Thymus (tissue), 11 donors: ENCODE data around the gene GSE1. TPM values are rescaled to one million over a fixed set of nuclear protein-coding genes. Genes with fewer than 3 reads are reported as not detected.

Source experiments
- DNase-seq, 9 donors: peaks; one replicate each; pipeline ENCODE4 v3.0.0-alpha.2; 2013; ENCODE audit warnings: low spot score in 9 of 9, low read depth in 6 of 9, missing footprints in 1 of 9
- H3K27ac ChIP-seq, 2 donors: one replicate each; pipeline ENCODE4 v1.5.1; 2013; ENCODE audit warnings: control low read depth in 1 of 2, low read depth in 1 of 2, low read length in 1 of 2, mild to moderate bottlenecking in 1 of 2, moderate library complexity in 1 of 2
- H3K27me3 ChIP-seq, 2 donors: one replicate each; pipeline ENCODE4 v1.5.1; 2013; ENCODE audit warnings: low read length in 1 of 2; ENCODE audit not compliant: control insufficient read depth in 2 of 2, insufficient read depth in 1 of 2
- H3K36me3 ChIP-seq, 2 donors: one replicate each; pipeline ENCODE4 v1.5.1; 2013; ENCODE audit warnings: low read length in 1 of 2, mild to moderate bottlenecking in 1 of 2, moderate library complexity in 1 of 2; ENCODE audit not compliant: control insufficient read depth in 2 of 2, insufficient read depth in 2 of 2
- H3K4me1 ChIP-seq, 2 donors: one replicate each; pipeline ENCODE4 v1.5.1; 2013; ENCODE audit warnings: low read length in 2 of 2; ENCODE audit not compliant: control insufficient read depth in 2 of 2, insufficient read depth in 2 of 2
- H3K4me3 ChIP-seq, 2 donors: one replicate each; pipeline ENCODE4 v1.5.1; 2013; ENCODE audit warnings: low read length in 2 of 2, control low read depth in 1 of 2, mild to moderate bottlenecking in 1 of 2
- H3K9me3 ChIP-seq, 2 donors: one replicate each; pipeline ENCODE4 v1.5.1; 2013; ENCODE audit warnings: low read length in 1 of 2, mild to moderate bottlenecking in 1 of 2; ENCODE audit not compliant: control insufficient read depth in 2 of 2, insufficient read depth in 1 of 2
- WGBS: extraction: QIAGEN DNeasy Blood & Tissue Kit; methylation state at CpG from one replicate; pipeline ENCODE4 v1.1.7; 2013; 5-methylcytosine and 5-hydroxymethylcytosine counted together
- polyA plus RNA-seq: library from polyadenylated mRNA; stranded (reverse); fragments of 200-250 nt; gene quantifications from one replicate; pipeline ENCODE4 v1.2.3, GENCODE V29; 2013
- total RNA-seq: library from RNA; stranded (reverse); fragments of 120-200 nt; gene quantifications from one replicate; pipeline ENCODE4 v1.2.4, GENCODE V29; 2013
- donor health status: healthy.

The GSE1 gene
- total and polyA plus RNA-seq, 2 donors, result 29.9 to 32.4 TPM

GRCh38 chr16:85685251-85685650 is 72.1 kb downstream of the GSE1 start:
- H3K9me3 ChIP-seq, result no peaks in the 10 kb centered on the region
- DNase-seq, result no peak
- H3K4me3 ChIP-seq, result no peak overlapping the region
- peaks cover 14 to 22% of the 10 kb centered on the region in 2 donors for H3K4me1 ChIP-seq
- H3K27me3 ChIP-seq, result peaks cover 0 to 2% of the 10 kb centered on the region in 2 donors
- H3K27ac ChIP-seq, result no peak overlapping the region
- 99% methylated on average over 2 of the region's 2 CpGs for whole genome bisulfite sequencing
- H3K36me3 ChIP-seq, result peaks cover 6 to 13% of the 10 kb centered on the region in 2 donors

- Histone ChIP-seq H3K36me3 (peaks cover 0 to 5% of the 10 kb centered on the region in 2 donors), H3K4me3 (peak overlapping the region in 1 of 2 donors; percentile 51), H3K4me1 (peaks cover 14 to 22% of the 10 kb centered on the region in 2 donors), H3K27ac (no peak overlapping the region), H3K9me3 (no peaks in the 10 kb centered on the region), H3K27me3 (peaks cover 0 to 2% of the 10 kb centered on the region in 2 donors)
- peak in 1 of 9 donors; percentile 23 for DNase-seq
- WGBS, result 81% methylated on average over 15 of the region's 15 CpGs
Measured at GRCh38 chr16:85686912-85687591, 73.9 kb downstream of the GSE1 start.

DNA sequence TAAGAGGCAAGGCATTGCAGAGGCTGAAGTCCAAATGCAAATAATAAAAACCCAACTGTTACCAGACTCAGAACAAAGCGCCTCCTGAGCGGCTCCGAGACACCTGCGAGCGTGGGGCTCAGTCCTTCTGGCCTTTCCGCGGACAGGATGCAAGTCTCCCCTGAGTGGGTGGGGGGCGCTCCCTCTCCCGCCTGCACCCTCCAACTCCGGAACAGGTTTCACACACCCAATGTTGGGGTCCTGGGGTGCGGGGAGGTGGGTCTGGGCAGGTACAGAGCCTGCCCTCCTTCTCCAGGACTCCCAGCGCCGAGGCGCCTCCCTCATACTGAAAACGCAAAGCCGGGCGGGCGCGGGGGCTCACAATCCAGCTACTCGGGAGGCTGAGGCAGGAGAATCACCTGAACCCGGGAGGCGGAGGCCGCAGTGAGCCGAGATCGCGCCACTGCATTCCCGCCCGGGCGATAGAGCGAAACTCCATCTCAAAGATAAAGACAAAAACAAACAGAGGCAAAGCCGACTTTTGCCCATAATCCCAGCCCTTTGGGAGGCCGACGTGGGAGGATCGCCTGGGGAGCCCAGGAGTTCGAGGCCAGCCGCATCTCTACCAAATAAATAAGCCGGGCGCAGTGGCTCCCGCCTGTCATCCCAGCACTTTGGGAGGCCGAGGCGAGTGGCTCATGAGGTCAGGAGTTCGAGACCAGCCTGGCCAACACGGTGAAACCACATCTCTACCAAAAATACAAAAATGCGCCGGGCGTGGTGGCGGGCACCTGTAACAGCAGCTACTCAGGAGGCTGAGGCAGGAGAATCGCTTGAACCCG is 74.7 kb downstream of the GSE1 start:
- no peak overlapping the region for H3K27ac ChIP-seq
- peak overlapping the region in 1 of 2 donors; percentile 51 for H3K4me3 ChIP-seq
- peaks cover 0 to 3% of the 10 kb centered on the region in 2 donors for H3K36me3 ChIP-seq
- WGBS, result 85% methylated on average over 49 of the region's 49 CpGs
- H3K9me3 ChIP-seq, result no peaks in the 10 kb centered on the region
- no peak for DNase-seq
- H3K4me1 ChIP-seq, result peaks cover 14 to 22% of the 10 kb centered on the region in 2 donors
- H3K27me3 ChIP-seq, result peaks cover 0 to 2% of the 10 kb centered on the region in 2 donors

- Histone ChIP-seq H3K27me3 (peaks cover 0 to 2% of the 10 kb centered on the region in 2 donors), H3K4me1 (peaks cover 14 to 22% of the 10 kb centered on the region in 2 donors), H3K36me3 (peaks cover 0 to 3% of the 10 kb centered on the region in 2 donors), H3K27ac (no peak within 1 kb of the TSS), H3K4me3 (peak within 1 kb of the TSS; percentile 51 to 64), H3K9me3 (no peaks in the 10 kb centered on the region)
- DNase-seq, result peak; percentile 34 to 94 (median 81)
- 1% methylated on average over 86 of the region's 86 CpGs for WGBS
Measured at GRCh38 chr16:85688586-85689284, 75.6 kb downstream of the GSE1 start, which contains the start of gene GINS2. TSS of gene GINS2 (minus strand) at chr16:85688954. CDS start at chr16:85688898, 56 bp downstream.

GRCh38 chr16:85689285-85689949 is 76.3 kb downstream of the GSE1 start:
- Histone ChIP-seq H3K4me3 (peak overlapping the region; percentile 22 to 64), H3K27ac (no peak overlapping the region), H3K27me3 (peaks cover 0 to 2% of the 10 kb centered on the region in 2 donors), H3K9me3 (no peaks in the 10 kb centered on the region), H3K36me3 (peaks cover 0 to 3% of the 10 kb centered on the region in 2 donors), H3K4me1 (peaks cover 14 to 22% of the 10 kb centered on the region in 2 donors)
- 50% methylated on average over 27 of the region's 27 CpGs for WGBS
- no peak for DNase-seq

DNA sequence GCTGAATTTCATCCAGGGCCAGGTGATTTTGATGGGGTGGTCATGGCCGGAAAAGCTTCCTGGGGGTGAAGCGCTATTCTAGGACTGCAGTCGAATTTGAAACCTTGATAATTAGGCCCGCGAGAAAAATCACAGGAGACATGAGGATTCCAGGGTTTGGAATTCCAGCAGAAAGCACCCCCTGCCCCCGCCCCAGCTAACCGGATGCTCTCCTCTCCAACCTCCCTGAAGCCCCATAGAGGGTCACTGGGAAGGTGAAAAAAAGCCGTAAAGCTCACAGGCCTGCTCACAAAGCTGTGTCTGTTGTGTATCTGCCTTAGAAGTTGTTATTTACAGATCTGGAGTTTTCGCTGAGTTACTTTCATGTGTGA is 76.8 kb downstream of the GSE1 start:
- no peak overlapping the region for H3K27ac ChIP-seq

DNA sequence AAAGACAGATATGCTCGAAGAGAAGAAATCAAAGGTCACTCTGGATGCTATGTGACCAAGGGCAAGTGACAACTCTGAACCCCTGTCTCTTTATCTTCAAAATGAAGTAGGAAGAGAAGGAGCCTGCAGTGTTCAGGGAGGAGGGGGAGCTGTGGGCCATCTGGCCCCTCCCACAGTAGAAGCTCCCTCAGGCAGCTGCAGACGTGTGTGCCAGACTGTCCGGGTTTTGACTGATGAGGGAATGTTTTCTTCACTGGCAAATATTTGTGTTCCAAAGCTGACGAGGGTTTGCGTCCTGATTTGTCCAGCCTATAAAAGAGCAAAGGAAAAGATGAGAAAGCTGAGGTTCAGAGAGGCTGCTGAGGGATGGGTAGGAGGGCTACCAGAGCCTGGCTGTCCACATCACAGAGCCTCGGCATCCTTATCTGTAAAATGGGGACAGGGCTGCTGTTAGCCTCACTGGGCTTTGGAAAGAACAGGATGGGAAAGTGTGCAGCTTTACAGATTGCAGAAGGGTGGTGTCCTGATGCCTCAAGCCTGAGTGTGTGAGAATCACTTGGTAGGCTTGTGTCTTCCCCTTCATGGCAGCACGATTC is 77.4 kb downstream of the GSE1 start:
- Histone ChIP-seq H3K9me3 (no peaks in the 10 kb centered on the region), H3K27me3 (peaks cover 0 to 4% of the 10 kb centered on the region in 2 donors), H3K4me1 (peaks cover 14 to 22% of the 10 kb centered on the region in 2 donors), H3K4me3 (no peak overlapping the region), H3K27ac (no peak overlapping the region), H3K36me3 (no peaks in the 10 kb centered on the region)
- WGBS, result 79% methylated on average over 7 of the region's 7 CpGs
- no peak for DNase-seq

More for the DNA sequence above, 76.8 kb downstream of the GSE1 start:
- Histone ChIP-seq H3K4me3 (no peak overlapping the region), H3K9me3 (no peaks in the 10 kb centered on the region), H3K4me1 (peaks cover 14 to 22% of the 10 kb centered on the region in 2 donors), H3K36me3 (peaks cover 0 to 2% of the 10 kb centered on the region in 2 donors), H3K27me3 (peaks cover 0 to 2% of the 10 kb centered on the region in 2 donors)
- WGBS, result 86% methylated on average over 9 of the region's 9 CpGs
- DNase-seq, result no peak
